SK-N-SH (cell line): ENCODE results near the gene SRRM4. TPM values are rescaled to one million over a fixed set of nuclear protein-coding genes. Genes with fewer than 3 reads are reported as not detected.

Experiments used
- CTCF ChIA-PET: fragments of 300-600, 350-600 bp; formaldehyde crosslinking; extraction: SDS; loops from one replicate; lab custom pipeline; 2021; lab: Yijun Ruan, JAX
- POLR2A ChIA-PET: fragments of 350-600 bp; sonication (Branson Sonifier 250); formaldehyde crosslinking; extraction: SDS; loops from one replicate; lab custom pipeline; 2020; ENCODE audit warnings: antibody characterized with exemption, inconsistent platforms; lab: Yijun Ruan, JAX
- DNase-seq: peaks from one replicate; pipeline ENCODE4 v3.0.0; 2012
- H2AFZ ChIP-seq: fragments of 200-600 bp; sonication (generic); 2 replicates; pipeline ENCODE4 v1.8.1; 2016; ENCODE audit warnings: antibody characterized with exemption, mild to moderate bottlenecking, low read depth
- H3F3A ChIP-seq: fragments of 200-600 bp; sonication (generic); replicated peaks from 2 replicates; pipeline ENCODE3; 2016; ENCODE audit warnings: antibody characterized with exemption, mild to moderate bottlenecking; ENCODE audit not compliant: insufficient read depth
- H3K27ac ChIP-seq, 2 experiments: fragments of 200-500 bp in 1 of 2; fragments of 200-600 bp in 1 of 2; sonication (Bioruptor generic) in 1 of 2; sonication (generic), shearing (Covaris generic) in 1 of 2; 2 replicates each; pipeline versions ENCODE4 v1.5.1 to v1.6.1; 2014 to 2016; ENCODE audit warnings: low read depth in 2 of 2, inconsistent platforms in 1 of 2, low read length in 1 of 2, mild to moderate bottlenecking in 1 of 2, mixed read lengths in 1 of 2
- H3K27me3 ChIP-seq: fragments of 200-600 bp; sonication (generic), shearing (Covaris generic); 2 replicates; pipeline ENCODE4 v1.6.1; 2016; ENCODE audit warnings: mixed run types; ENCODE audit not compliant: insufficient read depth
- H3K36me3 ChIP-seq, 2 experiments: fragments of 200-500 bp in 1 of 2; fragments of 200-600 bp in 1 of 2; sonication (Bioruptor generic) in 1 of 2; sonication (generic) in 1 of 2; replicated peaks in 1 of 2; 2 replicates each; pipeline versions ENCODE3 to v1.5.1; 2014 to 2016; ENCODE audit warnings: low read length in 1 of 2, mild to moderate bottlenecking in 1 of 2; ENCODE audit not compliant: insufficient read depth in 2 of 2, control insufficient read depth in 1 of 2
- H3K4me1 ChIP-seq, 2 experiments: fragments of 200-500 bp in 1 of 2; fragments of 200-600 bp in 1 of 2; sonication (Bioruptor generic) in 1 of 2; sonication (generic), shearing (Covaris generic) in 1 of 2; 2 replicates each; pipeline versions ENCODE4 v1.5.1 to v1.6.1; 2014 to 2016; ENCODE audit warnings: low read depth in 1 of 2, low read length in 1 of 2, mixed run types in 1 of 2; ENCODE audit not compliant: insufficient read depth in 2 of 2, control insufficient read depth in 1 of 2
- H3K4me2 ChIP-seq: fragments of 200-600 bp; sonication (generic), shearing (Covaris generic); 2 replicates; pipeline ENCODE4 v1.6.1; 2017; ENCODE audit warnings: mixed run types
- H3K4me3 ChIP-seq, 2 experiments: fragments of 200-500 bp in 1 of 2; fragments of 200-600 bp in 1 of 2; sonication (Bioruptor generic) in 1 of 2; sonication (generic), shearing (Covaris generic) in 1 of 2; 2 replicates each; pipeline versions ENCODE4 v1.5.1 to v1.8.1; 2014 to 2016; ENCODE audit warnings: low read depth in 2 of 2, inconsistent platforms in 1 of 2, low read length in 1 of 2, mild to moderate bottlenecking in 1 of 2, mixed read lengths in 1 of 2, moderate library complexity in 1 of 2
- H3K79me2 ChIP-seq: fragments of 200-600 bp; sonication (generic); 2 replicates; pipeline ENCODE4 v1.8.1; 2017; ENCODE audit warnings: mild to moderate bottlenecking; ENCODE audit not compliant: insufficient read depth
- H3K9ac ChIP-seq: fragments of 200-600 bp; sonication (generic); 2 replicates; pipeline ENCODE4 v1.6.1; 2017; ENCODE audit warnings: mixed run types
- H3K9me2 ChIP-seq: fragments of 200-600 bp; sonication (generic); 2 replicates; pipeline ENCODE4 v1.6.1; 2017; ENCODE audit warnings: mixed run types
- H3K9me3 ChIP-seq: fragments of 200-600 bp; sonication (generic); 2 replicates; pipeline ENCODE4 v1.6.1; 2017; ENCODE audit warnings: mixed run types, mild to moderate bottlenecking, moderate library complexity
- H4K20me1 ChIP-seq: fragments of 200-600 bp; sonication (generic); 2 replicates; pipeline ENCODE4 v1.6.1; 2017; ENCODE audit warnings: mild to moderate bottlenecking, mixed run types; ENCODE audit not compliant: insufficient read depth
- CHD2 ChIP-seq: fragments of 150-350 bp; IDR thresholded peaks from 2 replicates; pipeline ENCODE4 v1.6.1; 2018; ENCODE audit warnings: low read length; ENCODE audit not compliant: partially characterized antibody
- CTCF ChIP-seq: fragments of 200-600 bp; sonication (generic); IDR thresholded peaks from 2 replicates; pipeline ENCODE4 v1.6.1; 2017; ENCODE audit warnings: antibody characterized with exemption, mild to moderate bottlenecking, moderate library complexity
- MAX ChIP-seq: IDR thresholded peaks from 2 replicates; pipeline ENCODE4 v1.4.0; 2012; ENCODE audit warnings: low read depth
- MXI1 ChIP-seq: IDR thresholded peaks from 2 replicates; pipeline ENCODE4 v1.6.1; 2012; ENCODE audit warnings: mild to moderate bottlenecking, low read depth, low read length, improper control_type of control experiment
- SIN3A ChIP-seq: IDR thresholded peaks from 2 replicates; pipeline ENCODE4 v1.6.1; 2012; ENCODE audit warnings: low read depth, mild to moderate bottlenecking, low read length, moderate library complexity, borderline replicate concordance
- TAF1 ChIP-seq: IDR thresholded peaks from 2 replicates; pipeline ENCODE4 v1.6.1; 2012; ENCODE audit warnings: low read depth, mild to moderate bottlenecking, low read length, moderate library complexity, borderline replicate concordance
- TCF12 ChIP-seq: IDR thresholded peaks from 2 replicates; pipeline ENCODE4 v1.4.0; 2012
- TEAD4 ChIP-seq: IDR thresholded peaks from 2 replicates; pipeline ENCODE4 v1.4.0; 2012; ENCODE audit warnings: mild to moderate bottlenecking, borderline replicate concordance; ENCODE audit not compliant: insufficient read depth
- USF2 ChIP-seq: fragments of 150-350 bp; IDR thresholded peaks from 2 replicates; pipeline ENCODE4 v1.6.1; 2017; ENCODE audit warnings: antibody characterized with exemption, low read length, low read depth, borderline replicate concordance
- YY1 ChIP-seq: IDR thresholded peaks from 2 replicates; pipeline ENCODE4 v1.4.0; 2012; ENCODE audit warnings: low read depth, mild to moderate bottlenecking
- WGBS: methylation state at CpG from one replicate; pipeline ENCODE4 v1.1.6; 2017; ENCODE audit warnings: low lambda C conversion rate; 5-methylcytosine and 5-hydroxymethylcytosine counted together
- polyA plus RNA-seq, 3 experiments: library from polyadenylated mRNA; depleted of rRNA; stranded (reverse); fragments of >200 nt; gene quantifications; 2 replicates each; pipeline ENCODE4 v1.2.3, GENCODE V29; 2012

SRRM4 gene
- polyA plus RNA-seq, 1 of the 3 experiments (the other 2 are of a cell fraction) = 0.03 TPM

- Histone ChIP-seq H3K4me3 (no peak overlapping the region), H3K9ac (no peak overlapping the region), H3K9me2 (no peaks in the 10 kb centered on the region), H3K9me3 (no peaks in the 10 kb centered on the region; the same call in 1 of the 2 replicates), H3K4me2 (no peak overlapping the region), H3K27ac (no peak overlapping the region), H4K20me1 (no peaks in the 10 kb centered on the region), H3K4me1 (no peaks in the 10 kb centered on the region), H2AFZ (no peak overlapping the region), H3K27me3 (no peaks in the 10 kb centered on the region), H3K79me2 (no peaks in the 10 kb centered on the region), H3K36me3 (no peaks in the 10 kb centered on the region), H3F3A (no peaks in the 10 kb centered on the region)
- no peak for TF ChIP-seq YY1
- DNase-seq = no peak
- ChIA-PET CTCF (no interaction called here), POLR2A (no interaction called here)
- WGBS = 44% methylated on average over 5 of the region's 5 CpGs
These were observed 10.5 kb upstream of the SRRM4 start for GRCh38 chr12:118970856-118971255.

GRCh38 chr12:118972982-118973381 is 8.4 kb upstream of the SRRM4 start:
- no peak for DNase-seq
- 45% methylated on average over 2 of the region's 2 CpGs for WGBS
- Histone ChIP-seq H3K36me3 (no peaks in the 10 kb centered on the region), H3K9me2 (no peaks in the 10 kb centered on the region), H2AFZ (no peak overlapping the region), H4K20me1 (no peaks in the 10 kb centered on the region), H3K27me3 (no peaks in the 10 kb centered on the region), H3K4me2 (no peak overlapping the region), H3K9ac (no peak overlapping the region), H3F3A (no peaks in the 10 kb centered on the region), H3K4me1 (no peaks in the 10 kb centered on the region)
- CTCF ChIA-PET = interaction anchor here (1.1 kb wide), 2 partner anchors 13 to 68 kb away, joined by 3 read pairs; no protein-coding TSS in a partner anchor
- TF ChIP-seq SIN3A = no peak
- no peak for TF ChIP-seq TEAD4
- TF ChIP-seq CTCF = no peak
- TF ChIP-seq MAX = no peak
- no peak for TF ChIP-seq TAF1
- no peak for TF ChIP-seq USF2
- no peak for TF ChIP-seq MXI1
- no peak for TF ChIP-seq TCF12
- no peak for TF ChIP-seq CHD2
- TF ChIP-seq, all 33 proteins: peak for 0
- Histone ChIP-seq H3K27ac (no peak overlapping the region), H3K4me3 (no peak overlapping the region), H3K9me3 (no peaks in the 10 kb centered on the region; the same call in 1 of the 2 replicates), H3K79me2 (no peaks in the 10 kb centered on the region)
- POLR2A ChIA-PET = no interaction called here
